Measurements from ENCODE around the gene SEMA3G.

Gene SEMA3G

GRCh38 chr3:52484680-52485461, 40.0 kb upstream of the SEMA3G start:
- no peak for DNase-seq (ENCODE audit: extremely low read depth, insufficient read length)
- TF ChIP-seq CTCF (IDR thresholded peaks at IDR 0.05; ENCODE audit: insufficient read depth, low read length, poor library complexity, severe bottlenecking): no peak
- Histone ChIP-seq H3K36me3 (ENCODE audit: control insufficient read depth, insufficient read depth, low read length) (peaks cover 44% of the 10 kb centered on the region), H3K4me3 (replicated peaks; ENCODE audit: low read depth, low read length) (no peak overlapping the region), H3K27me3 (replicated peaks; ENCODE audit: control insufficient read depth, insufficient read depth, low read length) (no peaks in the 10 kb centered on the region)

- Histone ChIP-seq H3K4me3 (replicated peaks; ENCODE audit: low read depth, low read length) (no peak overlapping the region), H3K36me3 (ENCODE audit: control insufficient read depth, insufficient read depth, low read length) (peaks cover 39% of the 10 kb centered on the region), H3K27me3 (replicated peaks; ENCODE audit: control insufficient read depth, insufficient read depth, low read length) (no peaks in the 10 kb centered on the region)
- no peak for DNase-seq (ENCODE audit: extremely low read depth, insufficient read length)
- TF ChIP-seq CTCF (IDR thresholded peaks at IDR 0.05; ENCODE audit: insufficient read depth, low read length, poor library complexity, severe bottlenecking): no peak
Measured at GRCh38 chr3:52483577-52484381, 38.9 kb upstream of the SEMA3G start.

DNA sequence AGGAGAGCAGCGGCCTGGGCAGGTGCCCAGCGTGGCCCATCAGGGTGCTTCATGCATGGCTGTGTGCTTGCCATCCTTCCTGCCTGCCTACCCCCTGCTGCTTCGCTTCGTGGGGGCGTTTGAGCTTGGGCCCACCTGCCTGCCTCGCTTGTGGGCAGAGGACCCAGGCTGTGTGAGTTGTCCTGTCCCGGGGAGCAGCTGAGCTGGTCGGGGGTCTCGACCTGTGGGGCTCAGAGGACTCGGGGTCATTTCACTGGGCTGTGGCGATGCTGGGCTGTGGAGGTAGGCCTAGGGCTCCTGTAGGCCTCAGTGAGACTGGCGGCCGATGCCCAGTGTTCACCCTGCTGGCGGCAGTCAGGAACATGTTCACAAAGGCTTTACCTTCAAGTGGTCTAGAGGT, 38.2 kb upstream of the SEMA3G start:
- H3K27me3 ChIP-seq (replicated peaks; ENCODE audit: control insufficient read depth, insufficient read depth, low read length): no peaks in the 10 kb centered on the region
- no peak overlapping the region for H3K4me3 ChIP-seq (replicated peaks; ENCODE audit: low read depth, low read length)
- no peak for TF ChIP-seq CTCF (IDR thresholded peaks at IDR 0.05; ENCODE audit: insufficient read depth, low read length, poor library complexity, severe bottlenecking)
- H3K36me3 ChIP-seq (ENCODE audit: control insufficient read depth, insufficient read depth, low read length): peaks cover 39% of the 10 kb centered on the region
- no peak for DNase-seq (ENCODE audit: extremely low read depth, insufficient read length)

DNA sequence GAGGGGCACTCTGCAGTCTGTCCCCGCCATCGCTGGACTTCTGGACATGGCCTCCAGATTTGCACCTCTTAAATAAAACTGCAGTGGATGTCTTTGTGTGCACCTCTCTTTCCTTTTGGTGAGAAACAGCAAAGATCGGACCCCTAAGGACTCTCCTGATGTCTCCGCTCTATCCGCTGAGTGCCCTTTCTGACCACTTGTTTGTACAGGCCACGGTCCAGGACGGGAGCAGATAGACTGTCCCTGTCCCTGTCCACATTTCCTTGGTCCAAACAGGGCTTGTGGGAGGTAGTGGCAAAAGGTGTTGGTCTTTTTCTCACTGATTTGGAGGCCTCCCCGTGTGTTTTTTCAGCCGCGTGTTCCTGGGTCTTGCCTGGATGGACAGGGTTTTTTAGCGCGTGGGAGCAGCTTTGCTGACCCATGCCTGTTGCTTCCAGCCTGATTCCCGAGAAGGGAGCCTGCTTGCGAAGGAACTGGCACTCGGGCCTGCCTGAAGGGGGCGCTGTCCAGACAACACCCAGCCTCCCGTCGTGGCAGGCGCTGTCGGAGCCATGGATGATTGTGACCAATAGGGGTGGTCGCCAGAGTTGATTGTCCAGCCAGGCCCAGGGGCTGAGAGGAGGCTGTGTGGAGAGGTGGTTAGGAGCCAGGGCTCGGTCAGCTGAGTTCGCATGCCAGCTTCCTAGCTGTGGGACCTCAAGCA, 37.1 kb upstream of the SEMA3G start:
- DNase-seq (ENCODE audit: extremely low read depth, insufficient read length): no peak
- Histone ChIP-seq H3K36me3 (ENCODE audit: control insufficient read depth, insufficient read depth, low read length) (peaks cover 39% of the 10 kb centered on the region), H3K4me3 (replicated peaks; ENCODE audit: low read depth, low read length) (no peak overlapping the region), H3K27me3 (replicated peaks; ENCODE audit: control insufficient read depth, insufficient read depth, low read length) (no peaks in the 10 kb centered on the region)
- TF ChIP-seq CTCF (IDR thresholded peaks at IDR 0.05; ENCODE audit: insufficient read depth, low read length, poor library complexity, severe bottlenecking): peak; percentile 43

DNA sequence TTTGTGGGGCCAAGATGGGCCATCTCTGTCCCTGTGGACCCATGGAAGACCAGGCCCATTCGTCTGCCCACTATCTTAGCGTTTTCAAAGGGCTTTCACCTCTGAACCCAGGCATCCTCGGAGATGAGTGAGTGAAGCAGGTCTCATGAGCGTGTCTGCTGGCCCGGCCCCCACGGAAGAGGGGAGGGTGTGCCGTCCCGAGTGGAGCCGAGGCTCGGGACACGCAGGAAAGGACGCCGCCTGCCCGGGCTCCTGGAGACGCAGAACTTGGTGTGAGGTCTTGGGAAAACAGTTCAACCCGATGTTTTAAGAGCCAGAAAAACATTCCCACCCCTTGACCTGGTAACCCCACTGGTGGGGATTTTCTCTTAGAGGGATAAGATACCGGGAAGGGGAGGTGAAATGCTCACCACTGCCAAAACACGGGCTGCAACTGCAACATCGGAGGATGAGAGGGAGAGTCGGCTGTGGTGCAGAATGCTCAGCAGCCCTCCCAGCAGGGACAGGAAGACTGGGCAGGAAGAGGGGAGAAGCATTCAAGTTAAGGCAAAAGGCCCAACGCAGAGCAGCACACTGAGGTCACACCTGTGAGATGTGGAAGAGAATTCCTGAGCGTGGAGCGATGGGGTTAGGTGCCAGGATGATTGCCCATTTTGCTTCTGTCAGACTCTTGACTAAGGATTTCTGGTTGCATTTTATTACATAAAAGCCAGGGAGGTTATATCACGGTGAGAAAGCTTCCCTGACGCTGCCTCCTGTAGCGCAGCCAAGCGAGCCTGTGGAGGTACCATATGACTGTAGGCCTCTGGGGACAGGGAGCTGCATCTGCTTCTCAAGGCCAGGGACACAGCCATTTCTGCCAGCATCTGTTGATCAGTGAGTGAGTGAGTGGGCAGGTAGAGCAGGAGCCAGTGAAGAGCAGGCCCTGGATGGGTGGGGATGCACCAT, 36.1 kb upstream of the SEMA3G start:
- TF ChIP-seq CTCF (IDR thresholded peaks at IDR 0.05; ENCODE audit: insufficient read depth, low read length, poor library complexity, severe bottlenecking): no peak
- no peak for DNase-seq (ENCODE audit: extremely low read depth, insufficient read length)
- peaks cover 37% of the 10 kb centered on the region for H3K36me3 ChIP-seq (ENCODE audit: control insufficient read depth, insufficient read depth, low read length)

More for the DNA sequence above, 36.1 kb upstream of the SEMA3G start:
- Histone ChIP-seq H3K4me3 (replicated peaks; ENCODE audit: low read depth, low read length) (no peak overlapping the region), H3K27me3 (replicated peaks; ENCODE audit: control insufficient read depth, insufficient read depth, low read length) (no peaks in the 10 kb centered on the region)

Data from GM06990 (cell line).